GM18907 (cell line): Measurements from ENCODE around the gene ATAD5.
"Not testable (repeated sequence)": the region's sequence is repeated elsewhere in the genome, so short reads cannot be mapped to it uniquely, and the experiment has no call there.

Source experiments
- ATAC-seq: cut with Tn5 transposase; IDR thresholded peaks from one replicate; pipeline ENCODE4 v1.9.1; 2021; ENCODE audit warnings: mild to moderate bottlenecking, moderate library complexity; ENCODE audit not compliant: unreplicated experiment

Gene ATAD5, protein sequence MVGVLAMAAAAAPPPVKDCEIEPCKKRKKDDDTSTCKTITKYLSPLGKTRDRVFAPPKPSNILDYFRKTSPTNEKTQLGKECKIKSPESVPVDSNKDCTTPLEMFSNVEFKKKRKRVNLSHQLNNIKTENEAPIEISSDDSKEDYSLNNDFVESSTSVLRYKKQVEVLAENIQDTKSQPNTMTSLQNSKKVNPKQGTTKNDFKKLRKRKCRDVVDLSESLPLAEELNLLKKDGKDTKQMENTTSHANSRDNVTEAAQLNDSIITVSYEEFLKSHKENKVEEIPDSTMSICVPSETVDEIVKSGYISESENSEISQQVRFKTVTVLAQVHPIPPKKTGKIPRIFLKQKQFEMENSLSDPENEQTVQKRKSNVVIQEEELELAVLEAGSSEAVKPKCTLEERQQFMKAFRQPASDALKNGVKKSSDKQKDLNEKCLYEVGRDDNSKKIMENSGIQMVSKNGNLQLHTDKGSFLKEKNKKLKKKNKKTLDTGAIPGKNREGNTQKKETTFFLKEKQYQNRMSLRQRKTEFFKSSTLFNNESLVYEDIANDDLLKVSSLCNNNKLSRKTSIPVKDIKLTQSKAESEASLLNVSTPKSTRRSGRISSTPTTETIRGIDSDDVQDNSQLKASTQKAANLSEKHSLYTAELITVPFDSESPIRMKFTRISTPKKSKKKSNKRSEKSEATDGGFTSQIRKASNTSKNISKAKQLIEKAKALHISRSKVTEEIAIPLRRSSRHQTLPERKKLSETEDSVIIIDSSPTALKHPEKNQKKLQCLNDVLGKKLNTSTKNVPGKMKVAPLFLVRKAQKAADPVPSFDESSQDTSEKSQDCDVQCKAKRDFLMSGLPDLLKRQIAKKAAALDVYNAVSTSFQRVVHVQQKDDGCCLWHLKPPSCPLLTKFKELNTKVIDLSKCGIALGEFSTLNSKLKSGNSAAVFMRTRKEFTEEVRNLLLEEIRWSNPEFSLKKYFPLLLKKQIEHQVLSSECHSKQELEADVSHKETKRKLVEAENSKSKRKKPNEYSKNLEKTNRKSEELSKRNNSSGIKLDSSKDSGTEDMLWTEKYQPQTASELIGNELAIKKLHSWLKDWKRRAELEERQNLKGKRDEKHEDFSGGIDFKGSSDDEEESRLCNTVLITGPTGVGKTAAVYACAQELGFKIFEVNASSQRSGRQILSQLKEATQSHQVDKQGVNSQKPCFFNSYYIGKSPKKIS (N-terminal part only)

GRCh38 chr17:30831663-30832437, at the start of gene ATAD5:
Gene ATAD5, plus strand, starts transcription at chr17:30831966. Its CDS starts 382 bp downstream, at chr17:30832348.
- peak; percentile 68 for ATAC-seq

- ATAC-seq = no peak
These were observed 49.6 kb upstream of the ATAD5 start for GRCh38 chr17:30782206-30782605.

GRCh38 chr17:30788918-30789317, 42.8 kb upstream of the ATAD5 start:
- ATAC-seq = no peak

DNA sequence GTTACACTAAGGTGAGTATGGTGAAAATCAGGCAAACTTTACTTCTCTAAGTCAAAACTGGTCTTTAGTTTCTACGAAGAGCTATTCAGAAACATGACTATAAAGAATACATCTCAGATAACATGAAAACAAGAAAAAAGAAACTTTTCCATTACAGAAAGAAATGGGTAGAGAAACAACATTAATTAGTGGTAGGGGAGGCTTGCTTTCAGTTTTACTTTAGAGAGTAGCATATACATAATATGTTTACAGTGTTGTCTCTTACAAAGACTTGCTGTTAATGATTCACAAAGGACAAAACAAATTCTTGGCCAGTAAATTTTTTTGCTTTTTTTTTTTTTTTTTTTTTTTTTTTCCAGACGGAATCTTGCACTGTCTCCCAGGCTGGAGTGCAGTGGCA, 41.5 kb upstream of the ATAD5 start:
- ATAC-seq = no peak

DNA sequence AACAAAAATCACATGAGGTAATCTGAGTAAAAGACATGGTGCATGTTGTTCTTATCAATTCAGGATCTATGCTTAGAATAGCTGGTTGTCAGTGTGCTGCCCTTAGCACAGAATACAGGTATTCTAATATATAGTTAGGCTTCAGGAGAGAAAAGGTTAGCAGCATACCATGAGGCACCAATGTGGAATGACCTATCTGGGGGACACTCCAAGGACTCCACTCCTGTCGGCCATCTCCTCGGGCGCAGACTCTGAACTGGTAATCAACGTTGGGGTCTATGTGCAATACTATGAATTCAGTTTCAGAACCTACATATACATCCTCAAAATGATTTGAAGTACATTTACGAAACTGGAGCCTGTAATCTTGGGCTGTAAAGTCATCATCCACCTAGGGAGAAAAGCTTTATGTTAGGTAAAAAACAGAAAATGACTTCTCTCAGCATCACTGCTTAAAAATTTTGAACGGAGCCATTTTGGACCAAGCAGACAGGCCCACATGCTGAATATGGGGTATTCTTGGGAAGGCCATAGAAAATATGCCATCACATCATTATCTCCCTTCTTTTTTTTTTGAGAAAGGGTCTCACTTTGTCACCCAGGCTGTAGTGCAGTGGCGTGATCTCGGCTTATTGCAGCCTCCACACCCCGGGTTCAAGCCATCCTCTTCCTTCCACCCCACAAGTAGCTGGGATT, 38.3 kb upstream of the ATAD5 start:
- no peak for ATAC-seq

- no peak for ATAC-seq
These were observed 37.4 kb upstream of the ATAD5 start for GRCh38 chr17:30794372-30794771.

GRCh38 chr17:30796016-30796415, 35.8 kb upstream of the ATAD5 start:
- ATAC-seq = no peak

GRCh38 chr17:30801671-30802070, 30.1 kb upstream of the ATAD5 start:
- ATAC-seq = no peak

DNA sequence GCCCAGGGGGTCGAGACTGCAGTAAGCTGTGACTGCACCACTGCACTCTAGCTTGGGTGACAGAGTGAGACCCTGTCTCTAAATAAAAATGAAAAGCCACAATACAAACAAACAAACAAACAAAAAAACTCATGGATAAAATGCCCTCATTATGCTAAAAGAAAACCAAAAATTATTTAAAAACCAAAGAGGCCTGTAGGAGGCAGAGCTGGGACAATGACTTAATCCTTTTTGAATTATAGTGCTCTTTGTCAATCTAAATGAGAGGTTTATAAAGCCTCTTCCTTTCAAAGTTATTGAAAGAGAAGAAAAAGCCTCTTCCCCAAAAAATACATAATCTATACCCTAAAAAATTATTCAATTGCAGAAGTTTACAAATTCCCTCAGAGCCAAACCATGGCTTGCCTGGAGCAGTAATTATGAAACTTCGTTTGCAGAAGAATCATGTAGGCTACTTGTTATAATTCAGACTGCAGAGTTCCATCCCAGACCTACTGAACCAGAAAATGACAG, 25.8 kb upstream of the ATAD5 start:
- no peak for ATAC-seq

GRCh38 chr17:30807896-30808295, 23.9 kb upstream of the ATAD5 start:
- no peak for ATAC-seq

- peak; percentile 85 for ATAC-seq
These were observed 22.9 kb upstream of the ATAD5 start for GRCh38 chr17:30808785-30809286.

GRCh38 chr17:30809867-30810266, 21.9 kb upstream of the ATAD5 start:
- no peak for ATAC-seq

- ATAC-seq = no peak
These were observed 19.3 kb upstream of the ATAD5 start for GRCh38 chr17:30812218-30813177.

DNA sequence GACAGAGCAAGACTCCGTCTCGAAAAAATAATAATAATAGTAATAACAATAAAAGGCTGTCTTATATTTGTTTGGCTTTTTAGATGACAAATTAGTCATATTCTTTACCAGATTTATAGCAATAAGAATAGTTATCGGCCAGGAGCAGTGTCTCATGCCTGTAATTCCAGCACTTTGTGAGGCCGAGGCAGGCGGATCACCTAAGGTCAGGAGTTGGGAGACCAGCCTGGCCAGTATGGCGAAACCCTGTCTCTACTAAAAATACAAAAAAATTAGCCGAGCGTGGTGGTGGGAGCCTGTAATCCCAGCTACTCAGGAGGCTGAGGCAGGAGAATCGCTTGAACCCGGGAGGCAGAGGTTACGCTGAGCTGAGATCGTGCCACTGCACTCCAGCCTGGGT, 17.5 kb upstream of the ATAD5 start:
- ATAC-seq = not testable (repeated sequence)

DNA sequence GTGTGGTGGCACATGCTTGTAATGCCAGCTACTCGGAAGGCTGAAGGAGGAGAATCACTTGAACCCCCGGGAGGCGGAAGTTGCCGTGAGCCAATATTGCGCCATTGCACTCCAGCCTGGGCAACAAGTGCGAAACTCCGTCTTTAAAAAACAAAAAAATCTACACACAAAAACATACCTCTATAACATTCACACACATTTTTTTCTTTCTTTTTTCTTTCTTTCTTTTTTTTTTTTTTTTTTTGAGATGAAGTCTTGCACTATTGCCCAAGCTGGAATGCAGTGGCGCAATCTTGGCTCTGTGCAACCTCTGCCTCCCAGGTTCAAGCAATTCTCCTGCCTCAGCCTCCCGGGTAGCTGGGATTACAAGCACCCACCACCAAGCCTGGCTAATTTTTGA, 16.9 kb upstream of the ATAD5 start:
- ATAC-seq = not testable (repeated sequence)

- ATAC-seq = no peak
These were observed 15.6 kb upstream of the ATAD5 start for GRCh38 chr17:30816165-30816564.

GRCh38 chr17:30819971-30820705, 11.6 kb upstream of the ATAD5 start:
- ATAC-seq = no peak
